Stomach (tissue), 4 donors: ENCODE data around the gene SYNE2.

Experiments used
- CTCF ChIP-seq, 7 experiments: fragments of 450-650 bp in 4 of 7; fragments of 200-600 bp in 3 of 7; sonication (generic) in 3 of 7; IDR thresholded peaks; one replicate each; pipeline ENCODE4 v1.5.1; 2016 to 2019; ENCODE audit warnings: antibody characterized with exemption in 7 of 7, control low read depth in 2 of 7, mild to moderate bottlenecking in 1 of 7
- POLR2AphosphoS5 ChIP-seq, 3 donors: sonication (generic); formaldehyde crosslinking; IDR thresholded peaks; one replicate each; pipeline ENCODE4 v1.6.1; 2016; ENCODE audit warnings: antibody characterized with exemption in 3 of 3

DNA sequence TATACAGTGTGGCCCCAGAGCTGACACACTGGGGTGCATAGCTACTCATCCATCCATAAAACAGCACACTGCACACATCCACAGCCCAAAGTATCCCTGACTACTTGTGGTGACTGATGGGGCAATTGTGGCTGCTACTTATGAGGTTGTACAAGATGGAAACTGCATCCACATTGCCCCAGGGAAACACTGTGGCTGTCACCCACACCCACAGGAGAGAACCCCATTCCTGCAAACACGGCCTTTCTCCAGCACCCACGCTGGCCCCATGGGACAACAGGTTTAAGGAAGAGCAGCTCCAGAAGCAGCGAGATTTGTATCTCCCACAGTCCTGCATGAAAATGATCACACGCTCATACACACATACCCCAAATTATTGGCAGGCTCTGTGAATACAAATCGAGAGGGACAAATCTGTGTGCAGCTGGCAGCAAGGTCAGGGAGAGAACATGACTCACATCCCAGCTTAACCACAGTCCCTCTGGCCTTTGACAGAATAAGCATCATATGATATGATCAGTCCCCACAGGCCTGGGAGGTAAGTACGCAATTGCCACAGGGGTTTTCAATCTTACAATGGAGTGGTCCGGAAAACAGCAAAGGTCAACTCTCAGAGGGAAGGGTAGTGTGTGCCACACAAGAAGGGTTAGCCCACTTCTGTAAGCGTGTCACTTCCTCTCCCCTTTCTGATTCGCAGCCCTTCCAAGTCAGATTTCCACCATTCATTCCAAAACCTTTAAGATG, 379.5 kb downstream of the SYNE2 start:
- TF ChIP-seq CTCF (IDR thresholded peaks at IDR 0.05) = no peak
- peak in 1 of 3 donors; percentile 13 for TF ChIP-seq POLR2AphosphoS5 (IDR thresholded peaks at IDR 0.05)
